Gastrocnemius medialis (tissue), 4 donors: ENCODE data around the gene KLK8. TPM values are rescaled to one million over a fixed set of nuclear protein-coding genes. Genes with fewer than 3 reads are reported as not detected.

Experiments used
- ATAC-seq, 2 donors: fragments of 150-250 bp; one replicate each; pipeline ENCODE4 v1.9.1; 2016
- DNase-seq, 2 donors: peaks; one replicate each; pipeline ENCODE4 v3.0.0-alpha.2; 2019
- H3K27ac ChIP-seq, 4 donors: fragments of 200-600 bp; sonication (generic); 1 replicate in 1 of 4; 2 replicates in 3 of 4; pipeline ENCODE4 v1.5.1; 2016 to 2018; ENCODE audit warnings: mild to moderate bottlenecking in 2 of 4, moderate library complexity in 1 of 4
- H3K27me3 ChIP-seq, 3 donors: fragments of 200-600 bp; sonication (generic) in 2 of 3; 1 replicate in 1 of 3; 2 replicates in 2 of 3; pipeline versions ENCODE4 v1.5.1 to v1.6.0; 2016 to 2019; ENCODE audit warnings: mild to moderate bottlenecking in 1 of 3, moderate library complexity in 1 of 3
- H3K36me3 ChIP-seq, 2 donors: fragments of 200-600 bp; sonication (generic) in 1 of 2; one replicate each; pipeline ENCODE4 v1.5.1; 2017 to 2018
- H3K4me1 ChIP-seq, 2 donors: fragments of 200-600 bp; sonication (generic) in 1 of 2; one replicate each; pipeline ENCODE4 v1.5.1; 2016 to 2017; ENCODE audit warnings: mild to moderate bottlenecking in 2 of 2
- H3K4me3 ChIP-seq, 4 donors: fragments of 200-600 bp; sonication (generic) in 3 of 4; 1 replicate in 1 of 4; 2 replicates in 3 of 4; pipeline ENCODE4 v1.5.1; 2016 to 2019; ENCODE audit warnings: mild to moderate bottlenecking in 2 of 4
- H3K9me3 ChIP-seq, 3 donors: fragments of 200-600 bp; sonication (generic) in 2 of 3; 1 replicate in 1 of 3; 2 replicates in 2 of 3; pipeline ENCODE4 v1.5.1; 2016 to 2019
- CTCF ChIP-seq, 5 experiments: fragments of 450-650 bp in 3 of 5; fragments of 200-600 bp in 2 of 5; sonication (generic) in 2 of 5; IDR thresholded peaks in 4 of 5; conservative IDR thresholded peaks in 1 of 5; 1 replicate in 4 of 5; 2 replicates in 1 of 5; pipeline ENCODE4 v1.5.1; 2016 to 2019; ENCODE audit warnings: antibody characterized with exemption in 5 of 5, mild to moderate bottlenecking in 3 of 5, moderate library complexity in 3 of 5
- POLR2A ChIP-seq, 2 donors: fragments of 450-650 bp; IDR thresholded peaks; one replicate each; pipeline ENCODE4 v1.6.1; 2017; ENCODE audit warnings: antibody characterized with exemption in 2 of 2, mild to moderate bottlenecking in 2 of 2, moderate library complexity in 2 of 2
- in situ Hi-C, 4 donors: fragments of 200-750 bp; cut with MboI; loops; one replicate each; pipeline versions ENCODE4 v1.15.0 to v1.8.0; 2017; ENCODE audit warnings: low sequenced_read_pairs in 4 of 4
- intact Hi-C: fragments of 100-400 bp; cut with DNase I; formaldehyde crosslinking; loops from one replicate; pipeline ENCODE4 v1.15.1; 2023; ENCODE audit warnings: low total_unique reads
- total RNA-seq, 4 donors: library from RNA; depleted of rRNA; stranded (reverse); fragments of >200 nt; gene quantifications; one replicate each; pipeline versions ENCODE4 v1.1.0 to v1.2.3, GENCODE V29; 2016

Gene KLK8
- total RNA-seq, 4 donors from 2014 or later = not detected

- H3K4me3 ChIP-seq = no peak overlapping the region
- H3K36me3 ChIP-seq = no peaks in the 10 kb centered on the region
- H3K4me1 ChIP-seq = no peaks in the 10 kb centered on the region
- no peak for TF ChIP-seq CTCF (IDR thresholded peaks at IDR 0.05 in 4 of 5, conservative IDR thresholded peaks at IDR 0.05 in 1 of 5)
- no peak for TF ChIP-seq POLR2A (IDR thresholded peaks at IDR 0.05)
- in situ Hi-C loops = no loop called here
- H3K27me3 ChIP-seq = peaks cover 3 to 15% (median 5%) of the 10 kb centered on the region in 3 donors
- ATAC-seq = no peak
- DNase-seq = no peak
- intact Hi-C loops = no loop called here
- no peak overlapping the region for H3K27ac ChIP-seq
- H3K9me3 ChIP-seq = no peaks in the 10 kb centered on the region
Measured at GRCh38 chr19:51005248-51005647, 3.8 kb upstream of the KLK8 start.

GRCh38 chr19:51003316-51003715, 1.9 kb upstream of the KLK8 start:
- no peak for TF ChIP-seq POLR2A (IDR thresholded peaks at IDR 0.05)
- no peak for TF ChIP-seq CTCF (IDR thresholded peaks at IDR 0.05 in 4 of 5, conservative IDR thresholded peaks at IDR 0.05 in 1 of 5)
- in situ Hi-C loops = no loop called here
- DNase-seq = no peak
- no peak overlapping the region for H3K4me3 ChIP-seq
- H3K4me1 ChIP-seq = no peaks in the 10 kb centered on the region
- no peak overlapping the region for H3K27ac ChIP-seq
- no peaks in the 10 kb centered on the region for H3K9me3 ChIP-seq
- peaks cover 3 to 15% (median 5%) of the 10 kb centered on the region in 3 donors for H3K27me3 ChIP-seq
- ATAC-seq = no peak
- intact Hi-C loops = no loop called here
- H3K36me3 ChIP-seq = no peaks in the 10 kb centered on the region

- no peak overlapping the region for H3K4me3 ChIP-seq
- in situ Hi-C loops (no loop called here), intact Hi-C loops (no loop called here)
- TF ChIP-seq POLR2A (IDR thresholded peaks at IDR 0.05) = no peak
- no peak for TF ChIP-seq CTCF (IDR thresholded peaks at IDR 0.05 in 4 of 5, conservative IDR thresholded peaks at IDR 0.05 in 1 of 5)
- H3K27ac ChIP-seq = no peak overlapping the region
- no peaks in the 10 kb centered on the region for H3K9me3 ChIP-seq
- H3K4me1 ChIP-seq = no peaks in the 10 kb centered on the region
- H3K36me3 ChIP-seq = no peaks in the 10 kb centered on the region
- H3K27me3 ChIP-seq = peaks cover 3 to 15% (median 5%) of the 10 kb centered on the region in 3 donors
- no peak for ATAC-seq
- DNase-seq = no peak
Measured at GRCh38 chr19:51002542-51003311, 1.3 kb upstream of the KLK8 start.

- H3K4me3 ChIP-seq = no peak overlapping the region
- H3K27me3 ChIP-seq = peaks cover 3 to 15% (median 5%) of the 10 kb centered on the region in 3 donors
- no peak for ATAC-seq
Measured at GRCh38 chr19:51002089-51002532, 707 bp upstream of the KLK8 start.

More at GRCh38 chr19:51002089-51002532, 707 bp upstream of the KLK8 start:
- no peaks in the 10 kb centered on the region for H3K9me3 ChIP-seq
- H3K4me1 ChIP-seq = no peaks in the 10 kb centered on the region
- TF ChIP-seq POLR2A (IDR thresholded peaks at IDR 0.05) = no peak
- TF ChIP-seq CTCF (IDR thresholded peaks at IDR 0.05 in 4 of 5, conservative IDR thresholded peaks at IDR 0.05 in 1 of 5) = no peak
- no peaks in the 10 kb centered on the region for H3K36me3 ChIP-seq
- no peak overlapping the region for H3K27ac ChIP-seq
- intact Hi-C loops = no loop called here
- DNase-seq = no peak
- in situ Hi-C loops = no loop called here
